H9 (cell line): Measurements from ENCODE around the gene HOXA7. TPM values are rescaled to one million over a fixed set of nuclear protein-coding genes. Genes with fewer than 3 reads are reported as not detected.

Source experiments
- DNase-seq: peaks from one replicate; pipeline ENCODE4 v3.0.0-alpha.2; 2017
- H2AFZ ChIP-seq: one replicate; pipeline ENCODE4 v1.6.1; 2013; ENCODE audit warnings: mild to moderate bottlenecking, low read length, control low read depth, moderate library complexity
- H2AK5ac ChIP-seq: 2 replicates; pipeline ENCODE4 v1.6.1; 2013; ENCODE audit warnings: low read length, control low read depth, mixed read lengths; ENCODE audit not compliant: insufficient read length
- H2BK120ac ChIP-seq: one replicate; pipeline ENCODE4 v1.6.1; 2013; ENCODE audit warnings: low read depth, mild to moderate bottlenecking, low read length, control low read depth, inconsistent platforms; ENCODE audit not compliant: poor library complexity, severe bottlenecking
- H2BK12ac ChIP-seq: 2 replicates; pipeline ENCODE4 v1.6.1; 2013; ENCODE audit warnings: low read length, control low read depth, mixed read lengths, low read depth; ENCODE audit not compliant: insufficient read length
- H2BK15ac ChIP-seq: 2 replicates; pipeline ENCODE4 v1.6.1; 2013; ENCODE audit warnings: low read depth, low read length, control low read depth
- H2BK20ac ChIP-seq: one replicate; pipeline ENCODE4 v1.6.1; 2013; ENCODE audit warnings: low read depth, mild to moderate bottlenecking, low read length, control low read depth, inconsistent platforms; ENCODE audit not compliant: poor library complexity, severe bottlenecking
- H2BK5ac ChIP-seq: 2 replicates; pipeline ENCODE4 v1.6.1; 2013; ENCODE audit warnings: low read length, control low read depth, mixed read lengths; ENCODE audit not compliant: insufficient read length
- H3K14ac ChIP-seq: 2 replicates; pipeline ENCODE4 v1.6.1; 2013; ENCODE audit warnings: low read length, control low read depth; ENCODE audit not compliant: insufficient read depth
- H3K18ac ChIP-seq: 2 replicates; pipeline ENCODE4 v1.6.1; 2013; ENCODE audit warnings: low read depth, mild to moderate bottlenecking, mixed read lengths, low read length, control low read depth; ENCODE audit not compliant: insufficient read length
- H3K23ac ChIP-seq: 2 replicates; pipeline ENCODE4 v1.6.1; 2013; ENCODE audit warnings: low read length, control low read depth, mixed read lengths, low read depth; ENCODE audit not compliant: insufficient read length
- H3K23me2 ChIP-seq: 2 replicates; pipeline ENCODE4 v1.6.1; 2013; ENCODE audit warnings: low read depth, mild to moderate bottlenecking, mixed read lengths, low read length, control low read depth; ENCODE audit not compliant: insufficient read length, poor library complexity, severe bottlenecking
- H3K27ac ChIP-seq: 2 replicates; pipeline ENCODE4 v1.5.1; 2013; ENCODE audit warnings: low read length, control low read depth, mixed read lengths, low read depth; ENCODE audit not compliant: insufficient read length
- H3K27me3 ChIP-seq: 2 replicates; pipeline ENCODE4 v1.6.1; 2013; ENCODE audit warnings: low read length, control low read depth, inconsistent platforms; ENCODE audit not compliant: insufficient read depth
- H3K4ac ChIP-seq: 2 replicates; pipeline ENCODE4 v1.6.1; 2013; ENCODE audit warnings: low read depth, mild to moderate bottlenecking, control low read depth, inconsistent platforms, low read length, moderate library complexity
- H3K4me1 ChIP-seq: 2 replicates; pipeline ENCODE4 v1.6.1; 2013; ENCODE audit warnings: low read length, control low read depth, inconsistent platforms; ENCODE audit not compliant: insufficient read depth
- H3K4me2 ChIP-seq: 2 replicates; pipeline ENCODE4 v1.6.1; 2013; ENCODE audit warnings: low read length, control low read depth, mixed read lengths; ENCODE audit not compliant: insufficient read length, insufficient read depth
- H3K56ac ChIP-seq: 2 replicates; pipeline ENCODE4 v1.6.1; 2013; ENCODE audit warnings: low read depth, mild to moderate bottlenecking, mixed read lengths, low read length, control low read depth; ENCODE audit not compliant: insufficient read length
- H3K79me1 ChIP-seq: 2 replicates; pipeline ENCODE4 v1.6.1; 2013; ENCODE audit warnings: low read depth, mild to moderate bottlenecking, moderate library complexity, low read length, control low read depth, inconsistent platforms; ENCODE audit not compliant: insufficient read depth, poor library complexity, severe bottlenecking
- H3K79me2 ChIP-seq: 2 replicates; pipeline ENCODE4 v1.6.1; 2013; ENCODE audit warnings: low read length, control low read depth, inconsistent platforms; ENCODE audit not compliant: insufficient read depth
- H3K9ac ChIP-seq: 2 replicates; pipeline ENCODE4 v1.6.1; 2013; ENCODE audit warnings: low read length, control low read depth, mixed read lengths; ENCODE audit not compliant: insufficient read length; ENCODE audit errors: extremely low read depth
- H3K9me3 ChIP-seq: one replicate; pipeline ENCODE4 v1.6.1; 2013; ENCODE audit warnings: low read depth, low read length, inconsistent platforms; ENCODE audit not compliant: control insufficient read depth
- H3T11ph ChIP-seq: one replicate; pipeline ENCODE4 v1.6.1; 2013; ENCODE audit warnings: mild to moderate bottlenecking, low read length, control low read depth, inconsistent platforms
- H4K20me1 ChIP-seq: one replicate; pipeline ENCODE4 v1.6.1; 2013; ENCODE audit not compliant: control insufficient read depth, insufficient read length, insufficient read depth
- H4K5ac ChIP-seq: 2 replicates; pipeline ENCODE4 v1.6.1; 2013; ENCODE audit warnings: low read depth, mild to moderate bottlenecking, mixed read lengths, low read length, control low read depth; ENCODE audit not compliant: insufficient read length
- H4K8ac ChIP-seq: replicated peaks from 2 replicates; pipeline ENCODE4 v1.6.1; 2013; ENCODE audit warnings: low read length, control low read depth, mixed read lengths, low read depth; ENCODE audit not compliant: insufficient read length
- H4K91ac ChIP-seq: 2 replicates; pipeline ENCODE4 v1.6.1; 2013; ENCODE audit warnings: low read depth, mild to moderate bottlenecking, moderate library complexity, mixed read lengths, low read length, control low read depth; ENCODE audit not compliant: insufficient read length
- H3K27ac Mint-ChIP-seq, 3 experiments: 2 replicates in 2 of 3; 3 replicates in 1 of 3; pipeline ENCODE4 v1.8.0; 2020 to 2021; ENCODE audit warnings: mixed read lengths in 3 of 3, mild to moderate bottlenecking in 1 of 3, moderate library complexity in 1 of 3
- H3K27me3 Mint-ChIP-seq: 2 replicates; pipeline ENCODE4 v1.8.0; 2021; ENCODE audit warnings: low read depth, mild to moderate bottlenecking, moderate library complexity, mixed read lengths
- H3K36me3 Mint-ChIP-seq, 3 experiments: 2 replicates in 2 of 3; 3 replicates in 1 of 3; pipeline ENCODE4 v1.8.0; 2020 to 2021; ENCODE audit warnings: low read depth in 3 of 3, mixed read lengths in 3 of 3; ENCODE audit not compliant: insufficient read depth in 1 of 3
- H3K4me1 Mint-ChIP-seq, 2 experiments: 2 replicates each; pipeline ENCODE4 v1.8.0; 2020; ENCODE audit warnings: mixed read lengths in 2 of 2
- H3K4me3 Mint-ChIP-seq, 2 experiments: 2 replicates in 1 of 2; 3 replicates in 1 of 2; pipeline ENCODE4 v1.8.0; 2020 to 2021; ENCODE audit warnings: mild to moderate bottlenecking in 2 of 2, mixed read lengths in 2 of 2, moderate library complexity in 1 of 2
- H3K9me3 Mint-ChIP-seq, 2 experiments: 2 replicates in 1 of 2; 3 replicates in 1 of 2; pipeline ENCODE4 v1.8.0; 2020; ENCODE audit warnings: mild to moderate bottlenecking in 2 of 2, mixed read lengths in 2 of 2, moderate library complexity in 1 of 2
- WGBS: extraction: QIAGEN DNeasy Blood & Tissue Kit; methylation state at CpG from one replicate; pipeline ENCODE4 v1.1.7; 2013; ENCODE audit warnings: missing lambda C conversion rate, low lambda C conversion rate, mixed read lengths; ENCODE audit not compliant: insufficient read length; ENCODE audit errors: extremely low coverage; 5-methylcytosine and 5-hydroxymethylcytosine counted together
- total RNA-seq: library from RNA; stranded (reverse); gene quantifications from 2 replicates; pipeline ENCODE4 v1.2.1, GENCODE V29; 2021
- TF ChIP-seq, protein P1 (sequence below): fragments of 200-600 bp; sonication (generic); conservative IDR thresholded peaks from 3 replicates; pipeline ENCODE4 v1.8.0; 2021; ENCODE audit warnings: antibody characterized with exemption, mild to moderate bottlenecking

Gene HOXA7
- total RNA-seq, 1 experiment from 2014 or later: not detected

DNA sequence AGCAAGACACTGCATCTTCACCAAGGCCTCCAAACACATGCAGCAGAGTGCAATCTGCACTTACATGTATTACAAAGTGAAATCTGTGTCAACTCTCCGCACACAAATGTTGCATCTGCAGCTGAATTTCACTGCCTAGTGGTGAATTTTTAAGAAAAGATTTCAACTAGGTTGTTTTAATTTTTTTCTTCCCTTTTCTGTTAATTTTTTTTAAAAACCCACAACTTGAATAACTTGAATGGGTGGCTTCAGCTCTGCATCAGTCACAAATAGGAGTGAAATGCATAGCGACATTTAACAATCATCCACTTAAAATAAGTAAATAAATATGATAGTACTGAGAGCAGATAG, 37.5 kb upstream of the HOXA7 start:
- Histone ChIP-seq H2BK5ac (no peak overlapping the region), H3K4ac (no peak overlapping the region), H3K56ac (no peak overlapping the region), H3K79me1 (no peaks in the 10 kb centered on the region), H3K23ac (no peak overlapping the region), H4K8ac (no peak overlapping the region), H2AK5ac (no peak overlapping the region), H2BK120ac (no peak overlapping the region), H3K4me2 (no peak overlapping the region), H3K27me3 (peaks cover 92% of the 10 kb centered on the region), H3K14ac (no peak overlapping the region), H3K9me3 (no peaks in the 10 kb centered on the region), H3K79me2 (no peaks in the 10 kb centered on the region), H3K23me2 (no peaks in the 10 kb centered on the region), H3K27ac (no peak overlapping the region), H2BK20ac (no peak overlapping the region), H2BK12ac (no peak overlapping the region), H2BK15ac (no peak overlapping the region), H3K18ac (no peak overlapping the region), H2AFZ (no peak overlapping the region), H3K4me1 (no peaks in the 10 kb centered on the region), H3K9ac (no peak overlapping the region), H4K91ac (no peak overlapping the region), H4K5ac (no peak overlapping the region), H4K20me1 (no peaks in the 10 kb centered on the region), H3T11ph (no peak overlapping the region)
- H3K4me1 Mint-ChIP-seq: peaks cover 0 to 9% of the 10 kb centered on the region in 2 experiments; a peak in 3 of 4 replicates
- peaks cover 100% of the 10 kb centered on the region for H3K27me3 Mint-ChIP-seq
- WGBS: no CpG with 5 or more reads among the region's 2 CpGs
- H3K4me3 Mint-ChIP-seq: no peak overlapping the region
- no peaks in the 10 kb centered on the region; a peak in 2 of 7 replicates for H3K36me3 Mint-ChIP-seq
- H3K9me3 Mint-ChIP-seq: peaks cover 3 to 14% of the 10 kb centered on the region in 2 experiments; a peak in 2 of 5 replicates
- TF ChIP-seq, protein P1, sequence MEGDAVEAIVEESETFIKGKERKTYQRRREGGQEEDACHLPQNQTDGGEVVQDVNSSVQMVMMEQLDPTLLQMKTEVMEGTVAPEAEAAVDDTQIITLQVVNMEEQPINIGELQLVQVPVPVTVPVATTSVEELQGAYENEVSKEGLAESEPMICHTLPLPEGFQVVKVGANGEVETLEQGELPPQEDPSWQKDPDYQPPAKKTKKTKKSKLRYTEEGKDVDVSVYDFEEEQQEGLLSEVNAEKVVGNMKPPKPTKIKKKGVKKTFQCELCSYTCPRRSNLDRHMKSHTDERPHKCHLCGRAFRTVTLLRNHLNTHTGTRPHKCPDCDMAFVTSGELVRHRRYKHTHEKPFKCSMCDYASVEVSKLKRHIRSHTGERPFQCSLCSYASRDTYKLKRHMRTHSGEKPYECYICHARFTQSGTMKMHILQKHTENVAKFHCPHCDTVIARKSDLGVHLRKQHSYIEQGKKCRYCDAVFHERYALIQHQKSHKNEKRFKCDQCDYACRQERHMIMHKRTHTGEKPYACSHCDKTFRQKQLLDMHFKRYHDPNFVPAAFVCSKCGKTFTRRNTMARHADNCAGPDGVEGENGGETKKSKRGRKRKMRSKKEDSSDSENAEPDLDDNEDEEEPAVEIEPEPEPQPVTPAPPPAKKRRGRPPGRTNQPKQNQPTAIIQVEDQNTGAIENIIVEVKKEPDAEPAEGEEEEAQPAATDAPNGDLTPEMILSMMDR: no peak
- no peak overlapping the region for H3K27ac Mint-ChIP-seq
- DNase-seq: no peak
